Hematopoietic multipotent progenitor cell treated with erythropoietin and hydrocortisone succinate and interleukin-3 and kit ligand, for 15 days (in vitro differentiated cells): Measurements from ENCODE around the gene GRAMD2B.

Source experiments
- DNase-seq: peaks from one replicate; pipeline ENCODE4 v3.0.0-alpha.2; 2015; ENCODE audit warnings: low spot score

Gene GRAMD2B

DNA sequence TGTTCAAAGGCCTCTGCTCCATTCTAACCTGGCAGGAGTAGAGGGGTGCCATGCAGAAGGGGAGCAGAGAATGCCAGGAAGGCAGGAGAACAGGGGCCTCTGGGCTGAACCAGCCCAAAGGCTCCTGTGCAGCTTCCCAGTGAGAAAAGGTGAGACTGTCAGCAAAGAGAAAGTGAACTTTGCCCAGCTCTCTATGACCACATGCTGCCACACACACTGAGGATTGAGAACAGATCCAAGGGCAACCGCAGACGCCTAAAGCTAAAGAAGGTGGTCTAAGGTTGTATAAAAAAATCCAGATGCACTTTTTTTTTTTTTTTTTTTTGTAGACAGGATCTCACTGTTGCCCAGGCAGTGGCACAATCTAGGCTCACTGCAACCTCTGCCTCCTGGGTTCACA lies 120.5 kb downstream of the GRAMD2B start:
- no peak for DNase-seq
